Skeletal muscle satellite cell (primary cell): ENCODE results near the gene RPP30. TPM values are rescaled to one million over a fixed set of nuclear protein-coding genes. Genes with fewer than 3 reads are reported as not detected.

Experiments used
- small RNA-seq: library from RNA; depleted of rRNA; stranded (forward); fragments of <200 nt; gene quantifications from one replicate; pipeline ENCODE3, GENCODE V24; 2012

Gene RPP30

Small RNAs within 50 kb of the gene (small RNA-seq; reads per million reads assigned to genes)
- not detected for gene RF00019
- not detected for gene RNU6-740P
